IMR-90 (cell line): ENCODE measurements around the gene AMPD1. TPM values are rescaled to one million over a fixed set of nuclear protein-coding genes. Genes with fewer than 3 reads are reported as not detected.
A peak's percentile ranks its signal among the peaks of the same experiment; 100 is the strongest.

Experiments used
- BHLHE40 ChIP-seq: fragments of 150-350 bp; IDR thresholded peaks from 2 replicates; pipeline ENCODE4 v1.6.1; 2016; ENCODE audit warnings: mild to moderate bottlenecking, low read depth, low read length
- CEBPB ChIP-seq: IDR thresholded peaks from 2 replicates; pipeline ENCODE4 v1.6.1; 2012; ENCODE audit warnings: low read depth, low read length, improper control_type of control experiment
- polyA plus RNA-seq, 3 experiments: library from polyadenylated mRNA; depleted of rRNA; stranded (reverse); fragments of >200 nt; gene quantifications; 2 replicates each; pipeline ENCODE4 v1.2.3, GENCODE V29; 2012; ENCODE audit warnings: low replicate concordance in 1 of 3
- total RNA-seq: library from RNA; depleted of rRNA; stranded (reverse); fragments of >200 nt; gene quantifications from 2 replicates; pipeline ENCODE4 v1.2.3, GENCODE V29; 2012
- TF ChIP-seq, protein P1 (sequence below): conservative IDR thresholded peaks from 2 replicates; pipeline ENCODE4 v1.5.1; 2012; ENCODE audit warnings: mild to moderate bottlenecking, low read depth, low read length, improper control_type of control experiment

AMPD1 gene
- total and polyA plus RNA-seq, 2 of the 4 experiments (the other 2 are of a cell fraction), result not detected

DNA sequence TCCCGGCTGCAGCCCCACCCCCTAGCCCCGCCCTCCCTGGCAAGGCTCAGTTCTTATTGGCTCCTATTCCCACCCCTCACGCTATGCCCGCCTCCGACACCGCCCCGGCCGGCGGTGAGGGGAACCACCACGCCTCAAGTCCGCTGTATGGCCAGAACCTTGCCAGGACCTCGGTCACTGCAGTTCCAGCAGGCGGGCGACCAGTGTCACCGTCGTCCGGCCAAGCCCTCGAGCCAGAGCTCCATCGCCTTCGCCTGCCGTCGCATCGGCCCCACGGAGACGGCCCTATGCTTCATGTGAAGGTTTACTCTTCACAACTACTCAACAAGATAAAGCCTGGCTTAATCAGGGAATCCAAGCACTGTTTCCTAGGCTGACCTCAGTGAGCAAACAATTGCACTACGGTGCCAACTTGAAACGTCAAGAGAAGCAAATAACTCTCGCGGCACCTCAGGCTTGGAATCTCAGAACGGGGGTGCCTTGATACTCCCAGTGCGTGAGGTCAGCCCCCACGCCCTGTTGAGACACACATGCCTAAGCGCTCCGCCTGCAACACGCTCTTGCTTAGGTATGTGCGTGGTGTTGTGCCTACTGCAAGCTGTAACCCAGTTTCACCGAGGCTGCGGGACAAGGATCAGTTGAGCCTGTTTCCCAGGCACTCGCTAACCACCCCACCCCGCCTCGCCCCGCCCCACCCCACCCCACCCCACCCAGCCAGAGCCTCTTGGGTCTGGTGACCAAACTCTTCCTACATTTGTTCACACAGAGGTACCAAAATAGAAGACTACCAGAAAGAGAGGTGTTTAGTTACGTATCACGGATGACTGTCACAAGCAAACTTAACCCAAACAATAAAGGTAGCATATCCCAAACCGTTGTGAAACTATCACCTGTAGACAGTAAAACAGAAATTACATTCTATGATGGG is 25.0 kb downstream of the AMPD1 start (continued):
- TF ChIP-seq, protein P1, sequence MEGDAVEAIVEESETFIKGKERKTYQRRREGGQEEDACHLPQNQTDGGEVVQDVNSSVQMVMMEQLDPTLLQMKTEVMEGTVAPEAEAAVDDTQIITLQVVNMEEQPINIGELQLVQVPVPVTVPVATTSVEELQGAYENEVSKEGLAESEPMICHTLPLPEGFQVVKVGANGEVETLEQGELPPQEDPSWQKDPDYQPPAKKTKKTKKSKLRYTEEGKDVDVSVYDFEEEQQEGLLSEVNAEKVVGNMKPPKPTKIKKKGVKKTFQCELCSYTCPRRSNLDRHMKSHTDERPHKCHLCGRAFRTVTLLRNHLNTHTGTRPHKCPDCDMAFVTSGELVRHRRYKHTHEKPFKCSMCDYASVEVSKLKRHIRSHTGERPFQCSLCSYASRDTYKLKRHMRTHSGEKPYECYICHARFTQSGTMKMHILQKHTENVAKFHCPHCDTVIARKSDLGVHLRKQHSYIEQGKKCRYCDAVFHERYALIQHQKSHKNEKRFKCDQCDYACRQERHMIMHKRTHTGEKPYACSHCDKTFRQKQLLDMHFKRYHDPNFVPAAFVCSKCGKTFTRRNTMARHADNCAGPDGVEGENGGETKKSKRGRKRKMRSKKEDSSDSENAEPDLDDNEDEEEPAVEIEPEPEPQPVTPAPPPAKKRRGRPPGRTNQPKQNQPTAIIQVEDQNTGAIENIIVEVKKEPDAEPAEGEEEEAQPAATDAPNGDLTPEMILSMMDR, result no peak
- TF ChIP-seq CEBPB (peak; percentile 79), BHLHE40 (peak; percentile 68)
